Stimulated activated CD4-positive, alpha-beta T cell treated with anti-CD3 and anti-CD28 coated beads, Interleukin-12 subunit alpha, Interleukin-12 subunit beta, amount 100 ng/mL, for 48 hours (primary cell): ENCODE measurements around the gene ST7.

ENCODE experiments used
- DNase-seq, 3 donors: peaks; one replicate each; pipeline ENCODE4 v3.0.0-alpha.2; 2020; ENCODE audit warnings: low read depth in 2 of 3, low spot score in 1 of 3

ST7 gene

GRCh38 chr7:116977172-116977571, 23.9 kb downstream of the ST7 start:
- no peak for DNase-seq

DNA sequence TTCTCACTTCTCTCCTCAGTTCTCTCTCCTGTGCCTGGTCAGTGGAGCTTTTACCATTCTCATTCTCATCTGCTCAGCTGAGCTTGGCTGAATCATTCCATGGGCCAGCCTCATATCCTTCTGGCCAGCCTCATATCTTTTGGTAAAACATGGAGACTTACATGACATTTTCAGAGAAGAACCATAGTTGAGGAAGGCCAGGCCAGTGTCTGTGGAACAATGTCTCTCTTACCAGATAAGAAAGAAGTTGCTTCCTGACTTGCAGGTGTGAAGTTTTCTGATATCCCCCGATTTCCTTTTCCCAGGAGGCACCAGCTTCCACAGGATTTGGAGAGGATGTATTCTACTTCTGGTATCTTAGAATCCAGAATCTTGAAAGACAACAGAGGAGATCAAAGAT, 24.7 kb downstream of the ST7 start:
- no peak for DNase-seq

DNA sequence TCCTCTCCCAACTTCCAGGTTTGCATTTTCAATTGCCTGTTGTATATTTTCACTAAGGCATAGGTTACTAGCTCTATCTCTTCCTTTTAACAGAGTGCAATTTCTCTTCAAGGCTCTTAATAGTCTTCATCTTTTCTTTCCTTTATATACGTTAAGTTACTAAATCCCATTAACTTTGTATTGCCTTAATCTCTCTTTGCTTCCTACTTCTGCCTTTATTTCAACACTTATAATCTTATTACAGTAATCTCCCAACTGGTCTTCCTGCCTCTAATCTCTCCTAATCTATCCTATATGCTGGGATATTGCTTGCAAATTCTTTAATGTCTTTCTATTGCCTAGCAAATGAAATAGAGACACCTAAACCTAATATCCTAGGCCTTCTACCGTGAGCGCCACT, 26.1 kb downstream of the ST7 start:
- no peak for DNase-seq

DNA sequence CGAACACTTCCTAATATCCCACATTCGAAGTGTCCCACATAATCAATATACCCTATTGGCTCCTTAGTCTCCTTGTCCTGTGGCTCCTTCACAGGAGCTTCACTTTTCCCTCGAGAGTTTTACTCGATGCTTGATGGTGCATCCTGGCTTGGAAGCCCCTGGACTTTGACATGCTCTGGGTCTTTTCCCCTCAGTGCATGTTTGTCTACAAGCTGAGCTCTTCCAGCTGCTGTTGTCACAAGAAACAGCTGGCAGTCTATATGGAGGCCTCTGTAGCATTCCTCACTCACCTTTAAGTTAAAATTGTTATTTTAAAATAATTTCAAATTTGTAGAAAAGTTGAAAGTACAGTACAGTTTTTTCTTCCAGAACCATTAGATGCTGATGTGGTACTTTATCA, 27.1 kb downstream of the ST7 start:
- no peak for DNase-seq

- no peak for DNase-seq
Observed at GRCh38 chr7:116981939-116982338, 28.6 kb downstream of the ST7 start.

- DNase-seq = no peak
Observed at GRCh38 chr7:116984511-116984910, 31.2 kb downstream of the ST7 start.

GRCh38 chr7:116984917-116985316, 31.6 kb downstream of the ST7 start:
- no peak for DNase-seq

GRCh38 chr7:116985575-116985974, 32.3 kb downstream of the ST7 start:
- DNase-seq = no peak

GRCh38 chr7:116986611-116987565, 33.6 kb downstream of the ST7 start:
- no peak for DNase-seq

- no peak for DNase-seq
Observed at GRCh38 chr7:116988363-116988989, 35.2 kb downstream of the ST7 start.

GRCh38 chr7:116990056-116990455, 36.8 kb downstream of the ST7 start:
- DNase-seq = no peak

DNA sequence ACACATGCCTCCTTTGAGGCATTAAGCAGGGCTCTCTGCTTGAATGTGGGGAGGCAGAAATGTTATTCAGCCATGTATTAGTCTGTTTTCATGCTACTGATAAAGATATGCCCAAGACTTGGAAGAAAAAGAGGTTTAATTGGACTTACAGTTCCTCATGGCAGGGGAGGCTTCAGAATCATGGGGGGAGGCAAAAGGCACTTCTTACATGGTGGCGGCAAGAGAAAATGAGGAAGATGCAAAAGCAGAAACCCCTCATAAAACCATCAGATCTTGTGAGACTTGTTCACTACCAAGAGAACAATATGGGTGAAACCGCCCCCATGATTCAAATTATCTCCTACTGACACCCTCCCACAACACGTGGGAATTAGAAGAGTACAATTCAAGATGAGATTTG, 37.9 kb downstream of the ST7 start:
- no peak for DNase-seq

- no peak for DNase-seq
Observed at GRCh38 chr7:116994611-116995010, 41.3 kb downstream of the ST7 start.

DNA sequence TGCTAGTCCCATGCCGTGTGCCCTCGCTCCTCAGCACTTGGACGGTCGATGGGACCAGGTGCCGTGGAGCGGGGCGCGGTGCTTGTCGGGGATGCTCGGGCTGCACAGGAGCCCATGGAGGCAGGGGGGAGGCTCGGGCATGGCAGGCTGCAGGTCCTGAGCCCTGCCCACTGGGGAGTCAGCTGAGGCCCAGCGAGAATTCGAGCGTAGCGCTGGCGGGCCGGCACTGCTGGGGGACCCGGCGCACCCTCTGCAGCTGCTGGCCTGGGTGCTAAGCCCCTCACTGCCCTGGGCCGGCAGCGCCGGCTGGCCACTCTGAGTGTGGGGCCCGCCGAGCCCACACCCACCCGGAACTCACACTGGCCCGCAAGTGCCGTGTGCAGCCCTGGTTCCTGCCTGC, 44.7 kb downstream of the ST7 start:
- no peak for DNase-seq

- DNase-seq = no peak
Observed at GRCh38 chr7:116998567-116999175, 45.4 kb downstream of the ST7 start.

DNA sequence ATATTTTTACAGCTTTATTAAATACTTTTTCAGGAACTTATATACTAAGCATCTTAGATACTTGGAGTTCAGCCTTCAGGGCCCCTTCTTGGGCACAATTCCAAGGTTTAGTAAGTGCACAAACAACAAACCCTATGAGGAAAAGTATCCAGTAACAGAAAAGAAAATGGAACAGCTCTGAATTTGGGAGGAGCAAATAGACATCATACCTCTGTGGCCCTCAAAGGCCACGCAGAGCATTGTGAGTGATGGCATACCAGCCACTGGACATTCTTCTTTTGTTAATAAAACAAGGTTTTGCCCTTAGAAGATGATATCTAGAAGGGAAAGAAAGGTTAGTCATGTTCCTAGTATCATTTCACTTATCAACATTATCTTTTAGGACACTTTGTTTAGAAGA, 46.0 kb downstream of the ST7 start:
- DNase-seq = no peak

DNA sequence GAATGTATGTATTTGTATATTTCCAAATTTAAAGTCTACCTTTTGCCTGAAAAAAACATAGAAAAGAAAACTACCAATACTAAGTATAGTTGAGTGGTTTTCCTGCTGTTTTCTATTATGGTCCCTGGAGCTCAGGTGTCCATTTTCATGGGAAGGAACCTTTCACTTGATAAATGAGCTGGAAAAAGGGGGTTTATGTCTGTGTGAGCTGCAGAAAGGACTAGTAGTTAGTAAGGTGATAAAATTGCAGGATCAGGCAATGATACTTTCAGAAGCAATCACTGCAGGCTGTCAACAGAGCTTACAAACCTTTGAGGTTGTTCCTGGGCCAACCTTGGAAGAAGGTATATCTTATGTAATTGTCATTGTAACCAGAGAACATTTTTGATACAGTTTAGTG, 48.0 kb downstream of the ST7 start:
- DNase-seq = no peak

- DNase-seq = no peak
Observed at GRCh38 chr7:117004899-117005298, 51.6 kb downstream of the ST7 start.

- no peak for DNase-seq
Observed at GRCh38 chr7:117005449-117005848, 52.1 kb downstream of the ST7 start.

- DNase-seq = no peak
Observed at GRCh38 chr7:117006907-117007684, 53.8 kb downstream of the ST7 start.

GRCh38 chr7:117008118-117008885, 55.0 kb downstream of the ST7 start:
- no peak for DNase-seq
